MM.1S (cell line): Measurements from ENCODE around the gene MYO1E.

Source experiments
- EZH2 ChIP-seq: fragments of 300-600 bp; sonication (generic); optimal IDR thresholded peaks from 2 replicates; pipeline ENCODE3; 2017; ENCODE audit warnings: low read depth, mild to moderate bottlenecking, antibody characterized with exemption, low read length, mixed read lengths
- TF ChIP-seq, protein P1 (sequence below): fragments of 300-600 bp; sonication (generic); IDR thresholded peaks from 2 replicates; pipeline ENCODE4 v1.5.1; 2016; ENCODE audit warnings: antibody characterized with exemption, low read length, mixed read lengths

DNA sequence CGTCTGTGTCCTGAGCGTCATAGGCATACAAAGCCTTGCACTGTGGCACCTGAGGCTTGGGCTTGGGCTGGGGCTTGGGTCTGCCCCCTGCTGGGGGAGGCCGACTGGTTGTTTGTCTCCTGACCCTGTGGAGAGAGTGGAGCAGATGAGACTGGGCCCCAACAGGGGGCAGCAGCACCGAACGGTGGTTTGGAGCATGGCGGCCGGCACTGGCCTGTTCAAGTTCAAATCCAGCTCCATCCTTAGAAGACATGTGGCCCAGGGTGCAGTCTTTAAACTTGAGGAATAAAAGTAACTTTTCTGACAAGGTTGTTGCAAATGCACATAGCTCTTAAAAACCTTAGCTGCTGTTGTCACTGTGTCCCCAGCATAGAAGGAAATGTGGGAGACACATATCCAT lies 234.4 kb downstream of the MYO1E start:
- TF ChIP-seq, protein P1, sequence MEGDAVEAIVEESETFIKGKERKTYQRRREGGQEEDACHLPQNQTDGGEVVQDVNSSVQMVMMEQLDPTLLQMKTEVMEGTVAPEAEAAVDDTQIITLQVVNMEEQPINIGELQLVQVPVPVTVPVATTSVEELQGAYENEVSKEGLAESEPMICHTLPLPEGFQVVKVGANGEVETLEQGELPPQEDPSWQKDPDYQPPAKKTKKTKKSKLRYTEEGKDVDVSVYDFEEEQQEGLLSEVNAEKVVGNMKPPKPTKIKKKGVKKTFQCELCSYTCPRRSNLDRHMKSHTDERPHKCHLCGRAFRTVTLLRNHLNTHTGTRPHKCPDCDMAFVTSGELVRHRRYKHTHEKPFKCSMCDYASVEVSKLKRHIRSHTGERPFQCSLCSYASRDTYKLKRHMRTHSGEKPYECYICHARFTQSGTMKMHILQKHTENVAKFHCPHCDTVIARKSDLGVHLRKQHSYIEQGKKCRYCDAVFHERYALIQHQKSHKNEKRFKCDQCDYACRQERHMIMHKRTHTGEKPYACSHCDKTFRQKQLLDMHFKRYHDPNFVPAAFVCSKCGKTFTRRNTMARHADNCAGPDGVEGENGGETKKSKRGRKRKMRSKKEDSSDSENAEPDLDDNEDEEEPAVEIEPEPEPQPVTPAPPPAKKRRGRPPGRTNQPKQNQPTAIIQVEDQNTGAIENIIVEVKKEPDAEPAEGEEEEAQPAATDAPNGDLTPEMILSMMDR = peak; percentile 71
- TF ChIP-seq EZH2 = no peak
